Stimulated activated CD8-positive, alpha-beta memory T cell treated with anti-CD3 and anti-CD28 coated beads, Interleukin-15, amount 100 ng/mL, for 24 hours (primary cell): ENCODE results near the gene NANOS3.

Experiments
- DNase-seq: peaks from one replicate; pipeline ENCODE4 v3.0.0-alpha.2; 2020; ENCODE audit warnings: low read depth

NANOS3 gene

DNA sequence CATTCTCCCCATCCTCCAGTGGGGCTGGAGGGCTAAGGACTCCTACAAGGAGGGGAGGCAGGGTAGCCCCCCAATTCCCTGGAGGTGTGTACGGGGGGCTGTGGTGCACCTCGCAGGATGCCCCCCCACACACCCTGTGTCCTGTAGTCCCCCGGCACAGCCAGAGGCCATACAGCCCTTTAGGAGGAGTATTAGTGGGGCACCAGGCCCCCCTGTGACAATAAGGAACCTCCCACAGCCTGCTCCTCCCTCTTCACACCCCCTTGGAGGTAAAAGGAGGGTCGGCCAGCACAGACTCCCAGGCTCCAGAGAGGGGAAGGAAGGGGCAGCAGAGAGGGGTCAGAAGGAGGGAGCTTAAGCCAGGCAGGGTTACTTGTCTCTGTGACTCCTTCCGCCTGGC lies at the start of gene NANOS3:
Gene NANOS3 (plus strand): TSS at position 301 of the 400 bp plus-strand sequence. CDS start 115 bp downstream, outside the sequence.
- DNase-seq: no peak

DNA sequence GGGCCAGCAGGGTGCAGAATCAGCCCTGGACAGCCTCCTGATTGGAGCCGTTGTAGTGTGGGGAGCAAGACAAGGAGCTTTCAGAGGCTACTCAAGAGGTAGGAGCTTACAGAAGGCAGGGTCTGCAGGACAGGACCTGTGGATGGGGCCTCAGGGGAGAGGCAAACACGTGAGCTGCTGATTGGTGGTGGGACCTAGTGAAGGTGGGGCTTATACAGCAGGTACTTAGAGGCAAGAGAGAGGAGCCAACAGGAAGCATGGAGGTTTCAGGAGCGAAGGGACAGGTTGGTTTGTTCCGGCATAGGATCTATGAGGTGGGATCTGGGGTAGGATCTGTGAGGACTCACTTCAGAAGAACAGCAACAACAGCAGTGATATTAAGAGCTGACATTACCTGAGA lies 49.3 kb upstream of the NANOS3 start:
- no peak for DNase-seq

DNA sequence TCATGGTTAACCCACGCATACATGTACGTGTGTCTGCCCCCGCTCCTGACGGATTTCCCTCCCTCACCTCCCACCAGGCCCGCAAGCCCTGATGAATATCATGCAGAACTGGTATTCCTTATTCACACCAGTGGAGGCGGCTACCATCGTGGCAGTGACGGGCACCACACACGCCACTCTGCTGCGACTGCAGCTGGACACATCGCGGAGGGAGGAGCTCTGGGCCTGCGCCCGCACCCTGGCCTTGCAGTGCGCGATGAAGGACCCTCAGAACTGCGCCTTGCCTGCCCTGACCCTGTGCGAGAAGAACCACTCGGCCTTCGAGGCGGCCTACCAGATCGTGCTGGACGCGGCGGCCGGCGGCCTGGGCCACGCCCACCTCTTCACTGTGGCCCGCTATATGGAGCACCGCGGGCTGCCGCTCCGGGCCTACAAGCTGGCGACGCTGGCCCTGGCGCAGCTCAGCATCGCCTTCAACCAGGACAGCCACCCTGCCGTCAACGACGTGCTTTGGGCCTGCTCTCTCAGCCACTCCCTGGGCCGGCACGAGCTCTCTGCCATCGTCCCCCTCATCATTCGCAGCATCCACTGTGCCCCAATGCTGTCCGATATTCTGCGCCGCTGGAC lies 46.7 kb upstream of the NANOS3 start:
- no peak for DNase-seq

DNA sequence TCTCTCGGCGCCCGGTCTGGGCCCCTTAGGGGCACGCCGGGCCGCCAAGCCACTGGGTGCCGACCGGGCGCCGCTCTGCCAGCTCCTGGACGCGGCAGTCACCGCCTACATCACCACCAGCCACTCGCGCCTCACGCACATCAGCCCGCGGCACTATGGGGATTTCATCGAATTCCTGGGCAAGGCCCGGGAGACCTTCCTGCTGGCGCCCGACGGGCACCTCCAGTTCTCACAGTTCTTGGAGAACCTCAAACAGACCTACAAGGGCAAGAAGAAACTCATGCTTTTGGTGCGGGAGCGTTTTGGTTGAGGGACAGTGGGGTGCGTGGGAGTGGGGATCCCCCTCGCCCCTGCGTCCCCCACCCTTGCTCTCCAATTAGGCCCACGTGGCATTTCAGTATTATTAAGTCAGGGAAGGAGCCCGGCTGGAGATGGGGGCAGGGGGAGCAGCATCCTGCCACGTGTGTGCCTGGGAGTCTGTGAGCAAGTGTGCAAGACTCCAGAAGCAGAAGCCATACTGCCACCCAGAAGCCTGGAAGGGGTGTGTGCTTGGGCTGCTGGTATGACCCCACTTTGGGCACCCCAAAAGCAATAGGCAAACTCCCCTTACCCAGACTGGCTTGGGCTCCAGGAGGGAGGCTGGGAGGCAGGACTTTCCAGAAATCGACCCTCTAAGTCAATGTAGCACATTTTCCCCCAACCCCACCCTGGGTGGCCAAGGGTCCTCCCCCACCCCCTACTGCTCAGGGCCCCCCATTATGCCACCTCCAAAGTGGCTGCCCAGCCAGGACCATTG lies 46.0 kb upstream of the NANOS3 start:
- DNase-seq: no peak

DNA sequence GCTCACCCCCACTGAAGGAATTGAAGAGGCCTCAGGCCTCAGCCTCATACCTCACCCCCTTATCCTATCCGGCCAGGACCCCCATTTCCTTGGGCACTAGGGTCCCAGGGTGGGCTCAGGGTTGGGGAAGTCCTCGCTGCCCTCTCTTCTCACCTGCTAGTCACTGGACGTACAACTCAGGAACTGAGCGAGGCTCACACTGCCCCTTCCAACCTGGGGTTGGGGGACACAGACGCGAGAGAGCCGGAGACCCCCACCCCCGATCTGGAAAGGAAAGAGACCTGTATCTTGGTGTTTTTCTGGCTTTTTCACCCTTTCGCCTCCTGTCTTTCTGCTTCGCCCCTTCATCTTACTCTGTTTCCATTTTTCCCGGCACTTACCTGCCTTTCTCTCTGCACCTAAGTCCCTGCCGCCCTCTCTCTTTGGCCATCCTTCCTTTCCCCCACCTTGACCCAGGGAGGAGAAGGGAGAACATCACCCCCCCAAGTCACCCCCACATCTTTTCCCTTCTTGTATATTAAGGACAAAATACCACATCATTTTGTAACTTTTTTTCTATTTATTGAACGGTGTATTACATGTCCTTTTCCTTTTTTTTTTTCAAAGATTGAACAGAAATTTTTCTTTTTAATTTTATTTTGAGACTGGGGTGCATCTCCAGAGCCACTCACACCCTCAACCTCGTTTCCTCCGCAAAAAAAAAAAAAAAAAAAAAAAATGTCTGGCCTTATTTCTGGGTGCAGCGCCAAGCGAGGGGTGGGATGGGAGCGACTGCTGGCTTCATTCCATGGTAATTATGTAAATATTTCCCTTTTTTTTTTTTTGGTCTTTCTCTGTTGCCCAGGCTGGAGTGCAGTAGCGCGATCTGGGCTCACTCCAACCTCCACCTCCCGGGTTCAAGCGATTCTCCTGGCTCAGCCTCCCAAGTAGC lies 45.1 kb upstream of the NANOS3 start:
- DNase-seq: no peak

DNA sequence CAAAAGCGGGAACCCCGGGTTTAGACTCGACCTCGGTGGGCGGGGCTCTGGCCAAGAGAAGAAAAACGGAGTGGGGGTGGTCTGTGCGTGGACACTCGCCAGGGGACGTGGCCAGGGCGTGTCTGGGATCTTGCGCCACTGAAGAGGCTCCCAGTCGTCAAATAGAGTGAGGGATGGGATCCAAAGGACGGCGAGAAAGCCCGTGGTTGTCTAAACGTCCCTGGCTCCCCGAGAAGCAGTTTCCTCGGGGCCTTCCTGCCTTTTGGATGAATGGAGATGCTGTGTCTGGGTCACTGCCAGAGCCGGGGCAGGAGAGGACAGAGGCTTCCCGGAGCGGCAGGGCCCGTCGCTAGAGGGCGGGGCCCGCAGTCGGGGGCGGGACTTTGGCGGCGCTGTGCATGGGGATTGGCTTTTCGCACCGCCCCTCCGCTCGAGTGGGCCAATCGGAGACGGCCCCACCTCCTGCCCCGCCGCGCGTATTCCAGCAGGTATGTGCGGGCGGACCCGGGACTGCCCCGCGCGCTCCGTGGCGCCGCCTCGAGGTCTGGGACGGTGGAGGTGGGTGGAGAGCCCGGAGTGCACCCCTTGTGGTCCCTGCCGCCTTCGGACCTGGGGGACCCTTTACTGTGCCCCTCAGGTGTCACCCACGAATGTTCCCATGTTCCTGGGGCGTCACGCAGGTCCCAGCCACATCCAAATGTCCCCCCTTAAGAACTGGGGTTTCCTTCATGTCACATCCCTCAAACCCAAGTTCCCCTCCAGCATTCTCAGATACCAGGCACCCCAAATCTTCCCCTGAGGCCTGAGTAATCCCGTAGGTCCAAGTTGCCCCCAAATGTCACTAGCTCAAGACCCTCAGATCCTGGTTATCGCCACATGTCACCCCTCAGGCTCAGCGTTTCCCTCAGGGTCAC lies 43.3 kb upstream of the NANOS3 start:
- DNase-seq: peak; percentile 81

DNA sequence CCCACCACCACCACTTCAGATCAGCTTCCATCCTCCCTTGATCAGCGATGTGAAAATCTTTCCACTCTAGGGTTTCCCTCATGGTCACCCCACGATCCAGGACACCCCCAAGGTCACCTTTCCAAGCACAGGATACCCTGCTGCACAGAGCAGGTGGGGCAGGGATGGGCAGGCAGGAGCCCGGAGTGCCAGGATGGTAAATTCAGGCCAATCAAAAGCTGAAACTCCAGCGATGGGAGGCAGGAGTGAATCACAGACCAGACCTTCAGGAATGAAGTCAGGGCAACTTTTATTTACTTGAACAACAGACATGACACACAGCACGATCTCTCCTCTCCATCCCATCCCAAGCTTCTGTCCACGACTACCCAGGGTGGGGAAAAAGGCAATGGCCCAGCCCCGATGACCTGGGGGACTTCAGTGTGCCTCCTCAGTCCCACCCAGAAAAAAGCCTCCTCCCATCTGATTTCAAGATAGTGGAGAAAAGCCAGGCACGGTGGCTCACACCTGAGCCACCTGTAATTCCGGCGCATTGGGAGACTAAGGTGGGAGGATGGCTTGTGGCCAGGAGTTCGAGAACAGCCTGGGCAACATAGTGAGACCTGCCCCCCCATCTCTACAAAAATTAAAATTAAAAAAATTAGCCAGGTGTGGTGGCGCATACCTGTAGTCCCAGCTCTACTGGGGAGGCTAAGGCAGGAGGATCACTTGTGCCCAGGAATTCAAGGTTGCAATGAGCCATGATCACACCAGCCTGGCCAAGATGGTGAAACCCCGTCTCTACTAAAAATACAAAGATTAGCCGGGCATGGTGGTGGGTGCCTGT lies 42.5 kb upstream of the NANOS3 start:
- DNase-seq: no peak

DNA sequence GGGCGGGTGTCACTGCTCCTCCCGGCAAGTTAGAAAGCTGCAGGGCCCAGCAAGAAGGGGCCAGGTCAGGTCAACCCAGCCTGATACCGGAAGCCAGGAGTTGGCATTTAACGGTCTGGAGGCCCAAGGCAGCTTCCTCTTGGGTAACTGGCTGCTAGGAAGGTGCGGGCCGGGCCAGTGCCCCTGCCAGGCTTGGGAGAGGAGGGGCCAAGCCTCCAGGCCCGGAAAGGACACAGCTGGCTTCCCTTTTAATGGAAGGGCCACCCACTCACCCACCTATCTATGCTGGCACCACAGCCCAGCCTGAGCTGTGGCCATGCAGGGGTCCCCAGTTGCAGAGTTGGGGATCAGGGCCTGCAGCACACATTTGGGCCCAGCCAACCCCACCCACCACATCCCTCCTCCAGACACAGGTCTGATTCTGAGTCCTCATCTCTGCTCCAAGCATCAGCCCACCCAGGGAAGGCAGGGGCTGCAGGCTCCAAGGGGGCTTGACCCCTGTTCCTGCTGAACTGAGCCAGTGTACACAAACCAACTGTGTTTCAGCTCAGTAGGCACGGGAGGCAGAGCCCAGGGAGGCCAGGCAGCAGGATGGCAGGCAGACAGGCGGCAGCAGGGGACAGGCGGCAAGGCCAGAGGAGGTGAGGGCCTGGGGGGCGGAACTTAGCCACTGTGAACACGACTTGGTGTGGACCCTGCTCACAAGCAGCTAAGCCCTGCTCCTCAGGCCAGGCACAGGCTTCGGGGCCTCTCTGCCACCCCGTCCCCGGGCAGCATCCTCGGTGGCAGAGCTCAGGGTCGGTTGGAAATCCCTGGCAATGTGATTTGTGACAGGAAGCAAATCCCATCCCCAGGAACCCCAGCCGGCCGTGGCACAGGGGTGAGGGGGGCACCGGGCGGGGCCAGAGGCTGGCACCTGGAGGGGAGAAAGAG lies 40.9 kb upstream of the NANOS3 start:
- no peak for DNase-seq

DNA sequence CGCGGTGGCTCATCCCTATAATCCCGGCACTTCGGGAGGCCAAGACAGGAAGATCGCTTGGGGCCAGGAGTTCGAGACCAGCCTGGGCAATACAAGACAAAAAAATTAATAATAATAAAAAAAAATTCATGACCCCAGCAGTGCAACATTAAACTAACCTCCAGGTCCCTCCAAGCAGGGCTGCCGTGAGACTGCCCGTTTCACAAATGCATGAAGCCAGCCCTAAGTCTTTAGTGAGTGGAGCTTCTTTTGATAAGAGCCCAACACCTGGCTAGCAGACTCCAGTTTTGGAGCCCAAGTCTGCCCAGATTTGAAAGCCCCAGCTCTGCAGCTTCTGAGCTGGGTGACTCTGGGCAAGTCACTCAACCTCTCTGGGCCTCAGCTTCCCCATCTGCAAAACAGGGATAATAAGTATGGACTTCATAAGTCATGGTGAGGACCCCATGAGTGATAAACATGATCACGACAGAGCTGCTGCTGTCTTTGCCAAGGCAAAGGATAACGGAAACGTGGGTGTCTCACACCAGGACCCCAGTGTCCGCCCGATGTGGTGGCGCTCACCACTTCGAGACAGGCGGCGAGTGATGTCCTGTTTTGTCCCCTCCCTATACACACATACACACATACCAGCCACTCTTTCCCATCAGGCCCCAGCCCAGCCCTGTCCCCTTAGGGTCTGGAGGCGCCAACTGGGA lies 38.4 kb upstream of the NANOS3 start:
- DNase-seq: no peak

DNA sequence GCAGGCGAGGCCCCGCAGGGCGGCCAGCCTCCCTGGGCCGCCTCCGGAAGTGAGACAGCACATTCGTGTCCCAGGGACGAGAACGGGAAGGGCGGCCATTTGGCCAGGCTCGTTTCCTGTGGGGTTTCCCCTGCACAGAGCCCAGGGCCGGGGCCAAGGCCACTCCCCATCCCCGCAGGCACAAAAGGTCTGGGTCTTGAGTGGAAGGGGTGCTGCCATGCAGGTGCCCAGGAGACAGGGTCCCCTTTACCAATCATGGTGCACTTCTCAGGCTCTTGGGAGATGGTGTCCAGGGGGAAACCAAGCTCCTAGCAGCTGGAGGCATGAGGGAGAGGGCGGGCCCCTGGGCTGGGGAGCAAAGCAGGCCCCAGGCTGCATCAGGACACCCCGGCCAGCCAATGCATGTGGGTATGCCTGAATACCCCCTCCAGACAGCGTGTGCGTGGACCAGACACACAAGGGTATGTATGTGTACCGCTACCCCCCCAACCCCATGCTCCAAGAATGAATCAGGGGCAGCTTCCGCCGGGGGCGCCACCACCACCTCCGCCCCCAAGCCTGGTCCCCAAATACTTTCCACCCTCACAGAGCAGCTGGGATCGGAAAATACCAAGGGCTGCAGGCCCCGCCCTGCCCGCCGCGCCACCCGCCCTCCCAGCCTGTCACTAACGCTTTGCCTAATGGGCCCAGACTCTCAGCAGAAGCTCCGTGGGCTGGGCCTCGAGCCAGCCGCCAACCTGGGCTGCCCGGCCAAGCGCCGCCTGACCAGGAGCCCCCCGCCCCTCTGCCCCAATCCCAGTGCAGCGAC lies 37.6 kb upstream of the NANOS3 start:
- peak; percentile 58 for DNase-seq

DNA sequence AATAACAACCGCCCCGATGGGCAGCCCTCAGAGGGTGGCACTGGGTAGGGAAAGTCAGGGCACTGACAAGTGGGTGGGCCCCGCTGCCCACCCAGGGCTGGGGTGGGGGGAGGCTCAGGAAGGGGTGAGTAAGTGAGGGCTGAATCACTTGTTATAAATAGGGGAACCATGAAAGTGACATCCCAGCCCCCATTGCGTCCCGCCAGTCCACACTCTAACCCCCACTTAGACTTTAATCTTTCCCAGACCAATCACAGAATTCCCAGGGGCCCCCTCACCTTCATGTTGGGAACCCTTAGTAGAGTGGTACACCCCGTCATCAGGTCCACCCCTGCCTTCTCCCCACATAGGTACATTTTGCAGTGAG lies 37.0 kb upstream of the NANOS3 start:
- DNase-seq: no peak

DNA sequence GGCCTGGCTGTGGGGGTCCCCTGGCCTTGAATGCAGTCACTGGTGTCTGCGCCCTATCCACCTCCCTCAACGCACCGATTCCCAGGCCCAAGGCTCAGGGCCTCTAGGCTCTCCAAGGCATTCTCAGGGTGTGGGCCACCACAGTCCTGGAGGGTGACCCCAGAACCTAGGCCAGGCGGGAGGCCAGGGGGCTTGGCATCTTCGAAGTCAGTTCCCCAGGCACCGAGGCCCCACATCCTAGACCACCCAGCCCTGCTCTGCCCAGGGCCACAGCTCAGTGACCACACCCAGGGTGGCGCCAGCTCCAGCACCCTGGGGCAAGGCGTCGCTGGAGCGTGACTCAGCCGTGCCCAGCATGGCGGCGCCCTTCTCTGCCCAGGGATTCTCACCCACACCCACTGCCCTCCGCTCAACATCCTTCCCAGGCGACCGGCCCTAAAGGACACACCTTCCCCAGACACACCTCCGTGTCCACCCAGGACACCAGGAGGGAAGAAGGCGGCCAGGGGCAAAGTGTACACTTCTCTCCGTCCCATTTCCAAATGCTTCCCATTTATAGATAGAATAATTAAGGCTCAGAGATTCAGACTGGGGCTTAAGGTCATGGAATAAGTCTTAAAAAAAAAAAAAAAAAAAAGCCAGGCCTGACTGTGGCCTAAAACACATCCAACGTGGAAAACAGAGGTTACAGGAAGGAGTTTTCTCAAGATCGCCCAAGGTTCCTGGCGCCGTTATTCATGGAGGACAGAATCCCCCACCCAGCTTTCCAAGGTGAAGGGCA lies 36.4 kb upstream of the NANOS3 start:
- DNase-seq: no peak

DNA sequence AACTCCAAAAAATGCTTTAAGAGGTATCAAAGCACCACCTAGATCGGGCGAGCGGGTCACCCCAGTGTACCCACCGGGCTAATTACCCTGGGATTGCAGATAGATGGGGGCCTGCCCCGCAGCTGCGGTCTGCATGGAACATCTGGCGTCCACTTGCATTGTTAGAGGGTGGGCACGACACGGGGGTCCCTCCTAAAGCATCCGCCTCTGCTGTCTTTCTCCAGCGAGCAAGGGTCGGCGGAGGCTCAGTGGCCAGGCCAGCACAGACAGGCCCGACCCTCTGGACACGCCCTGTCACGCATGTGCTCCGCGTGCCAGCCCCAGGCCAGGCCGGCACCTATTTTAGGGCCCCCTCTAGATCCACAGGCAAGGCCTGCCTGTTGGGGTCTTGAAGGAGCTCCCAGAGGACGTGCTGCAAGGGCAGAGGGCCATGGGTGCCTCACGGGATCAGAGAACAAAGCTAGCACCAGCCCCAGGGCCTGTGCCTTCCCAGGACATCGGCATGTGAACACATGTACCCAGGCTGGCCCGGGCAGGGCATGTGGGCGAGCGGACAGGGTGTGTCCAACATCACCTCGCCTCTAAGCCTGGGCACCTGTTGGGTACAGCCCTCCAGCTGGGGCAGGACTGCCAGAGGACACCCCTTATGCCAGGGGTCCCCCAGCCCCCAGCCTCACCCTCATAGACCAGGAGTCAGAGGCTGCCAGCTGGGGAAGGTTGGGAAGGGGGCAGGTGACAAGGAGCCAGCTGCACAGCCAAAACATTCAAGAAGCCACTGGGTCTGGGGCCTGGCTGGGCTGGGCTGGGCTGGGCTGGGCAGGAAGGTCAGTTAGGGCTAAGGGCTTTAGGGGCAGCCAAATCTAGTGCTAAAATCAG lies 35.6 kb upstream of the NANOS3 start:
- no peak for DNase-seq

DNA sequence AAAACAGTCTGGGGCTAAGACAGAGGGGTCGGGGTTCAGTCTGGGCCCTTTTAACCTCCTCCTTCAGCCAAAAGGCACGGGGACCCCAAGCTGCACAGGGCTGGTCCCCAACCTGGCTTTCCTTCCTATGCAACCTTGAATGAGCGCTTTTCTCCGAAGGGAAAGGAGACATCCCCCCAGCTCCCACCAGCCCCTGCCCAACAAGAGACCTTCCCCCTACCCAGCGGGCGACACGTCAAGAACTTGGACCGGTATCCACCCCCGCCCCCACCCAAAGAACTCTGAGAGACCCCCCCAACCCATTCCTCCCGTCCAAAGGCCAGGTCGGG lies 35.0 kb upstream of the NANOS3 start:
- no peak for DNase-seq

DNA sequence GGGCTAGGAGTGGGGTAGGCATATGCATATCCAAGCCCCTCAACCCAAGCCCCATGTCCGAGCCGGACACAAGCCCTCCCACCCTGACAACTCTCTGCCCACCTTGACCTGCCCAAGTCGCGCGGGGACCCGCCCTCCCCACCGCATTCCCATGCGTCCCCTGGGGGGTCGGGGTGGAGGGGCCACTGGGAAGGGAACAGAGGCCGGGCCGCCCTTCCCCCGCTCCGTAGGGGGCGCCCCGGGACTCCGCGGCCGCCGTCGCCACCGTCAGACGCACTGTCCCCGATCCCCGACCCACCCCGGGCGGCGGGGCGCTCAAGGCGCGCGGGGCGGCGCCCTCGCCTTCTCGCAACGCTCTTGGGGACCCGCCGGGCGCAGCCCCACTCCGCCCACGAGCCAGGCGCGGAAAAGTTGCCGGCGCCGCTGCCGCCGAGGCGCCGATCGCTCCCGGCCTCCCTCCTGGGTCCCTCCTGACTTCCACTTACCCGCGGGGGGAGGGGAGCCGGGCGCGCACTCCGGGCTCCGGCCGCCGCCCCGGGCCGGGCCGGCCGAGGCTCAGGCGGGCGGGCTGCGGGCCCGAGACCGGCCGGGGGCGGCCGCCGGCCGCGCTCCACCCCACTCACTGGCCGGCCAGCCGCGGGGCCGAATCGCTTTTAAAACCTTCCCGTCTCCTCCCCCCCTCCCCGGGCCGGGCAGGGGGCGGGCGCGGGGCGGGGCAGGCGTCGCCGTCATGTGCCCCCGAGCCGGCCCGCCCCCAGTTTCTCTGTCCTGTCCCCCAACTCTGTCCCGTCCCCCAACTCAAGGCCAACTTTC lies 34.4 kb upstream of the NANOS3 start:
- no peak for DNase-seq
